PFSK-1 (cell line): ENCODE measurements around the gene MUS81.

Experiments
- FOXP2 ChIP-seq: optimal IDR thresholded peaks from 2 replicates; pipeline ENCODE3; 2011; ENCODE audit warnings: borderline replicate concordance, control low read depth, inconsistent platforms; ENCODE audit not compliant: insufficient read depth; ENCODE audit errors: extremely low read length, extremely low read depth
- POLR2AphosphoS5 ChIP-seq: IDR thresholded peaks from 2 replicates; pipeline ENCODE4 v1.6.1; 2012; ENCODE audit warnings: low read depth, mild to moderate bottlenecking, control low read depth, low read length, moderate library complexity
- REST ChIP-seq, 2 experiments: IDR thresholded peaks; 2 replicates each; pipeline versions ENCODE4 v1.6.1 to v1.8.0; 2011 to 2012; ENCODE audit warnings: low read depth in 2 of 2, low read length in 2 of 2, control low read depth in 1 of 2, inconsistent platforms in 1 of 2, mild to moderate bottlenecking in 1 of 2, moderate library complexity in 1 of 2; ENCODE audit not compliant: insufficient read depth in 1 of 2
- SIN3A ChIP-seq: IDR thresholded peaks from 2 replicates; pipeline ENCODE4 v1.6.1; 2012; ENCODE audit warnings: mild to moderate bottlenecking, low read length, moderate library complexity, borderline replicate concordance; ENCODE audit not compliant: insufficient read depth
- TAF1 ChIP-seq: IDR thresholded peaks from 2 replicates; pipeline ENCODE4 v1.6.1; 2012; ENCODE audit warnings: low read length, control low read depth, borderline replicate concordance; ENCODE audit not compliant: insufficient read depth

MUS81 gene

GRCh38 chr11:65879617-65880016 is 19.4 kb downstream of the MUS81 start, which contains the start of gene CTSW:
Gene CTSW, plus strand, starts transcription at chr11:65879837. Its CDS starts 18 bp downstream, at chr11:65879855.
- TF ChIP-seq SIN3A (no peak), TAF1 (no peak), FOXP2 (no peak), POLR2AphosphoS5 (no peak), REST (IDR thresholded peaks at IDR 0.05; ENCODE audit: insufficient read depth in 1 of 2, low read depth in 2 of 2, low read length in 2 of 2) (no peak)

- TF ChIP-seq TAF1: no peak
Measured at GRCh38 chr11:65880027-65880426, 19.8 kb downstream of the MUS81 start.

GRCh38 chr11:65880844-65881421 is 20.7 kb downstream of the MUS81 start:
- TF ChIP-seq FOXP2: no peak
- no peak for TF ChIP-seq SIN3A
- no peak for TF ChIP-seq TAF1
- no peak for TF ChIP-seq REST (IDR thresholded peaks at IDR 0.05; ENCODE audit: insufficient read depth in 1 of 2, low read depth in 2 of 2, low read length in 2 of 2)
- TF ChIP-seq POLR2AphosphoS5: no peak

GRCh38 chr11:65882120-65883057 is 22.2 kb downstream of the MUS81 start:
- TF ChIP-seq POLR2AphosphoS5 (no peak; the same call in 1 of the 2 replicates), TAF1 (no peak), REST (IDR thresholded peaks at IDR 0.05; ENCODE audit: insufficient read depth in 1 of 2, low read depth in 2 of 2, low read length in 2 of 2) (no peak)

- TF ChIP-seq SIN3A (no peak), REST (IDR thresholded peaks at IDR 0.05; ENCODE audit: insufficient read depth in 1 of 2, low read depth in 2 of 2, low read length in 2 of 2) (no peak), POLR2AphosphoS5 (no peak)
Measured at GRCh38 chr11:65883058-65883761, 23.0 kb downstream of the MUS81 start.
